Mucosa of descending colon (tissue), 3 donors: Measurements from ENCODE around the gene LRRC51. TPM values are rescaled to one million over a fixed set of nuclear protein-coding genes. Genes with fewer than 3 reads are reported as not detected.

ENCODE experiments used
- ATAC-seq: fragments of 200-7000 bp; cut with Tn5 transposase; one replicate; pipeline ENCODE4 v1.9.1; 2020; ENCODE audit warnings: mild to moderate bottlenecking, moderate library complexity
- DNase-seq, 3 donors: peaks; one replicate each; pipeline ENCODE4 v3.0.0-alpha.2; 2020
- H3K36me3 ChIP-seq: fragments of 200-600 bp; one replicate; pipeline ENCODE4 v1.8.0; 2021; ENCODE audit warnings: low read depth, mild to moderate bottlenecking
- H3K4me1 ChIP-seq: fragments of 200-600 bp; one replicate; pipeline ENCODE4 v1.8.0; 2021; ENCODE audit warnings: low read depth, mild to moderate bottlenecking
- H3K4me3 ChIP-seq: fragments of 200-600 bp; one replicate; pipeline ENCODE4 v1.8.0; 2021; ENCODE audit warnings: mild to moderate bottlenecking
- H3K9me3 ChIP-seq: fragments of 200-600 bp; one replicate; pipeline ENCODE4 v1.8.0; 2021; ENCODE audit warnings: mild to moderate bottlenecking
- intact Hi-C, 2 donors: fragments of 100-400 bp; cut with DNase I in 1 of 2; cut with micrococcal nuclease in 1 of 2; formaldehyde crosslinking; loops; one replicate each; pipeline versions ENCODE4 v1.11.0 to v1.11.1; 2022; cut with DNase I, micrococcal nuclease
- total RNA-seq, 3 donors: library from RNA; stranded (reverse); fragmentation: NEBNext Ultra II Directional in 2 of 3; extraction: Animal tissue kit (Norgen Biotek cat#: 25700) in 2 of 3; gene quantifications; one replicate each; pipeline versions ENCODE4 v1.2.1 to v1.2.4, GENCODE V29; 2021 to 2023
- TF ChIP-seq, protein P1 (sequence below): fragments of 200-600 bp; IDR thresholded peaks from one replicate; pipeline ENCODE4 v1.8.0; 2022; ENCODE audit warnings: antibody characterized with exemption, mild to moderate bottlenecking
- donor health status: DM: no; HTN: no; CAD: no; lungs with moderate emphysema.
- donor health status: DM: no; HTN: no; CAD: no.
- donor health status: DM: no; HTN: yes; CAD: no.

The LRRC51 gene
- total RNA-seq, 3 donors from 2014 or later: 7.5 to 9.4 (median 9.4) TPM

DNA sequence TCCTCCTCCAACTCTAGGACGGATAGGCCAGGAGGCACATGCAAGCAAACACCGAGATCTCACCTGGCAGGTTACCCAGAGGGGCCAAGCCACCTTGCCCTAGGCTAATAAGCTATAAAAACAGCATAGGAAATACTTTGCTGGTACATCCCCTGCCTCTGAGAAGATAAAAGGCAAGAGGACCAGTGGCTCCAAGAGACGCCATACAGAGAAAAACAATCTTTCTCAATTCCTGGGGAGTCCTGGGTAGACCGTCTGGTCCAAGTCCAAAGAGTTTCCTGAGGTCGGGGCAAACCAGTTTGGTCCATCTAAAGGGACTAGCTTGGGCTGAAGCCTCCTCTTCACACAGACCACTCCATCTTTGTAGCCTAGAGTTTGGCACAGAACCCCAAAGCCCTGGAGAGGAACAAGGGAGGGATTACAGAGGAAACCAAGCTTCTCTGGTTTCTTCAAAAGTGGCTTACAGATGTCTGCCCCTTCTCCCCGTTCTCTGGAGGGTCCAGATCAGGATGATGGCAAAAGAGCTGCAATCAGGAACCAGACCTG lies 40.7 kb upstream of the LRRC51 start:
- Histone ChIP-seq H3K4me1 (peaks cover 54% of the 10 kb centered on the region), H3K36me3 (no peaks in the 10 kb centered on the region), H3K9me3 (no peaks in the 10 kb centered on the region), H3K4me3 (peak overlapping the region; percentile 11)
- intact Hi-C loops: no loop called here
- TF ChIP-seq, protein P1, sequence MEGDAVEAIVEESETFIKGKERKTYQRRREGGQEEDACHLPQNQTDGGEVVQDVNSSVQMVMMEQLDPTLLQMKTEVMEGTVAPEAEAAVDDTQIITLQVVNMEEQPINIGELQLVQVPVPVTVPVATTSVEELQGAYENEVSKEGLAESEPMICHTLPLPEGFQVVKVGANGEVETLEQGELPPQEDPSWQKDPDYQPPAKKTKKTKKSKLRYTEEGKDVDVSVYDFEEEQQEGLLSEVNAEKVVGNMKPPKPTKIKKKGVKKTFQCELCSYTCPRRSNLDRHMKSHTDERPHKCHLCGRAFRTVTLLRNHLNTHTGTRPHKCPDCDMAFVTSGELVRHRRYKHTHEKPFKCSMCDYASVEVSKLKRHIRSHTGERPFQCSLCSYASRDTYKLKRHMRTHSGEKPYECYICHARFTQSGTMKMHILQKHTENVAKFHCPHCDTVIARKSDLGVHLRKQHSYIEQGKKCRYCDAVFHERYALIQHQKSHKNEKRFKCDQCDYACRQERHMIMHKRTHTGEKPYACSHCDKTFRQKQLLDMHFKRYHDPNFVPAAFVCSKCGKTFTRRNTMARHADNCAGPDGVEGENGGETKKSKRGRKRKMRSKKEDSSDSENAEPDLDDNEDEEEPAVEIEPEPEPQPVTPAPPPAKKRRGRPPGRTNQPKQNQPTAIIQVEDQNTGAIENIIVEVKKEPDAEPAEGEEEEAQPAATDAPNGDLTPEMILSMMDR: no peak
- peak; percentile 45 to 68 (median 53) for DNase-seq
- peak; percentile 26 for ATAC-seq

DNA sequence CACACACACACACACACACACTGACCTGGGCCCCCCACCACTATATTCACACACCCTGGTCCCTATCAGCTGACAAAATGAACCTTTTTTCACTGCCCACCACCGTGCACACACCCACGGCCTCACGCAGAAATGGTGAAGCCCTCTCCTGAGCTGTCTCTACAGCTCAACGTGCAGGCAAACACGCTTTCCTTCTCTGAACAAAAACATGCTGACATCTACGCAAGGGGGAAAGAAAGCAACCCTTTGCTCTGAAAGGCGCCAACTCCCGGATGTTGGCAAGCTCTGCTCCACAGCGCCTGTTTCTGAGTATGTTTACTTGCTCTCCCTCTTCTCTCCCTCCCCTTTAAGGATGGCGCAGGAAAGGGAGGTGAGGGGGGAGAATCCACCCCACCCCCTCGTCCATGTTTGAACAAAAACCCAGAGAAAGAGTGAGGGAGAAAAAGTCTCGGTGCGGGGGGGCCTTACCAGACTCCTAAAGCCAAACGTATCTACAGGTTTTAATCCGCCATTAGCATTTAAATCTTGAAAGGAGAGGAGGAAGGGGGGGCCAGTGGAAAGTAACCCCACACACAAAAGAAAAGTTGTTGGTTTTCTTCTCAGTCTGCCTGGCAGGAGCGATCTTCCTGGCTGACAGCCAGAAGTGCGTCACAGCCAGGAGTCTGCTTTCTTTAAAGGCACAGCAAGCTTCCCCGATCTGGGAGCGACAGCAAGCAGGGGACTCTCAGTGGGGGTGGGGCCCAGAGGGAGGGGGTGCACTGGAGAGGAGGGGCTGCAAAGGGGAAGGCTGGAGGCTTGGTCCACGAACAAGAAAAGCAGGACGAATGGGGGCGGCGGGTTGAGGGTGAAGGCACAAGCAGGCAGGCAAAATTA lies 39.9 kb upstream of the LRRC51 start:
- intact Hi-C loops: no loop called here
- ATAC-seq (peak; percentile 76), DNase-seq (peak; percentile 94 to 97 (median 95))
- Histone ChIP-seq H3K4me1 (peaks cover 54% of the 10 kb centered on the region), H3K9me3 (no peaks in the 10 kb centered on the region), H3K4me3 (peak overlapping the region; percentile 28), H3K36me3 (no peaks in the 10 kb centered on the region)
- TF ChIP-seq, protein P1: no peak

DNA sequence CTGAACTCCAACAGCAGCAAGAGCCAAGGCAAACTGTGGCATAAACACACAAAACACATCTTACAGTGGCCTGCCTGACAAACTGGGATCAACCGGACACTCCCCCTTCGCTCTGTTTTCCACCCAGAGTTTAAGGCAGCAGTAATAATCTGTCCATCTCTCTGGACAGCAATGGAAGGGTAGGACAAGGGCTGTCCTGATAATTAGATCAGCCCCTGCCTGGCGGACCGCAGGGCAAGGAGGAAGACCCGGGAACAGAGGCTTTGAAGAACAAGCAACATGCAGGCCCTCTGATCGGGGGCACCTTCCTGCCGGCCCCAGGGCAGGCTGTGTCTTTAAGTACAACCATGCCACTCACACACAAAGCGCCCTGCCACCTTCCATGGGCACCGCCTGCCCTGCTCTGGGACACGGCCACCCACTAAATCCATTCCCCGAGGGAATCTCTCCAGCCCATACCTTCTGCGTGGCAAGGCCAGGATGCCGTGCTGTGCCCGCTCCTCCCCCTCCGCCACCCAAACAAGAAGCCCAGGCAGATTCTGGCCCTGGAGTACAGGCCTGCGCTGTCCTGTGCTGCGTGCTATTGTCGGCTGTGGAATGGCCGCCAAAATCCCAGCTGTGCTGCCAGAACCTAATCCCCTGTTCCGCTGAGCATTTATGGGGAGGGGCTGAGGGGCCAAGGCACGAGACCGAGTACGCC lies 39.1 kb upstream of the LRRC51 start:
- intact Hi-C loops: no loop called here

DNA sequence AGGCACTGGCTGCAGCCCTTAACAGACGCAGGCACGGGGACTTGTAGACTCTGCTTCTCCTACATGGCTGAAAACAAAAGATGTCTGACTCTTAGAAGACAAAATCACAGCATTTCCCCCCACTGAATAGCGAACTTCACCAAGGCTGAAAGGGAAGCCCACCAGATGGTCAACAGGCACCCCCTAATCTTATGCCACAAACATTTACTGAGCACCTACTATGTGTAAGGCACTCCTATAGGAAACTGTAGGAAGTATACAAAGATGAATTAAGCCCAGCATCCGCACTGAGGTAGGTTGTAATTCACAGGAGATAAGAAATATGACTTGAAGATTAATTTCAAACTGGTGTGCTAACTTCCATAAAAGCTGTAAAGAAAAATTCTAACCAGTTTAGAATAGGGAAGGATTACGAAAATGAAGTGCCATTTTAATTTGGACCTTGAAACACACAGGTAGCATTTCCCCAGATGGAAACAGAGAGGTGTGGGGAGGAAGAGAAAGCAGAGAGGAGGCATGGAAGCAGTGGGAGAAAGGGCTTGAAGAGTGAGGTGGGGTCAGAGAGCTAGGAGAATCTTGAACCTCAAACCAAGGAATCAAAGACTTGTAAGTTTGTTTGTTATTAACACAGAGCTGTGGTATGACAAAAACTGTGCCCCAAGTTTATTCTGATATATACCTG lies 38.4 kb upstream of the LRRC51 start:
- Histone ChIP-seq H3K4me3 (peak overlapping the region; percentile 28), H3K36me3 (no peaks in the 10 kb centered on the region), H3K4me1 (peaks cover 46% of the 10 kb centered on the region), H3K9me3 (no peaks in the 10 kb centered on the region)
- intact Hi-C loops: no loop called here
- ATAC-seq (no peak), DNase-seq (no peak)
- TF ChIP-seq, protein P1: no peak

More for the DNA sequence above, 39.1 kb upstream of the LRRC51 start:
- H3K36me3 ChIP-seq: no peaks in the 10 kb centered on the region
- TF ChIP-seq, protein P1: no peak
- peak overlapping the region; percentile 28 for H3K4me3 ChIP-seq
- ATAC-seq: peak; percentile 61
- peak; percentile 77 to 79 (median 78) for DNase-seq
- peaks cover 53% of the 10 kb centered on the region for H3K4me1 ChIP-seq
- no peaks in the 10 kb centered on the region for H3K9me3 ChIP-seq

GRCh38 chr11:72045849-72046248 lies 34.8 kb upstream of the LRRC51 start:
- TF ChIP-seq, protein P1: no peak
- no peaks in the 10 kb centered on the region for H3K9me3 ChIP-seq
- DNase-seq (no peak), ATAC-seq (no peak)
- no peaks in the 10 kb centered on the region for H3K36me3 ChIP-seq
- peaks cover 22% of the 10 kb centered on the region for H3K4me1 ChIP-seq
- no peak overlapping the region for H3K4me3 ChIP-seq
- intact Hi-C loops: no loop called here
